ENCODE data around the gene ASTN2.

The ASTN2 gene

DNA sequence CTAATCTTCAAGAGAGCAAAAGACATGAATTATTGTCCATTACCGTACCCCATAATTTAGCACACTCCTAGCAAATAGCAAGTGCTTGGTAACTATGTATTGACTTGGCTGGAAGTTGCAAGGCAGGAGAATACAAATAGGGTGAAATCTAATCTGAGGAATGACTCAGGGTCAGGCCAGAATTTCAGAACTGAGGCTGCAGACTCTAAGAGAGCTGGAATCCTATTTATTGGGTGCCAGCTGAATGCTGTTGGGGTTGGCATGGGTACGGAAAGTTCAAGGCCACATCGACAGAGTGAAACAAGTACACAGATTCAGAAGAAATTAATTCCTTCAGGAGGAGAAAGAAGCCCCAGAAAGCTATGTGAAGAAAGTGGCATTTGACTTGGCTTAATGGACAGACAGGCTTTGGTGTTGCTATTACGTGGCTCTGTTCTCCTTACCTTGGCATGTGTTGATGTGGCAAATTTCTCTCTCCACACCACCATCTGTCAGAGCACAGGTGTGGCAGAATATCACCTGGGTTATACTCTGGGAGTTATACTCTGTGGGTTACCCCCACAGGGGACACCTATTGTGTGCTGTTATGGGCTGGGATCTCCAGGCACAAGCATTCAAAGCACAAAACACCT, 20.9 kb upstream of the ASTN2 start:
- no peak overlapping the region for H3K4me3 Mint-ChIP-seq
- DNase-seq (no peak), ATAC-seq (replicated peaks) (no peak)
- H3K4me1 Mint-ChIP-seq (ENCODE audit: low read depth in 2 of 2), result no peaks in the 10 kb centered on the region
- H3K9me3 Mint-ChIP-seq, result peaks cover 2 to 6% of the 10 kb centered on the region in 2 donors
- H3K27me3 Mint-ChIP-seq, result no peaks in the 10 kb centered on the region
- H3K27ac Mint-ChIP-seq, result no peak overlapping the region
- peaks cover 3% of the 10 kb centered on the region for H3K36me3 Mint-ChIP-seq (ENCODE audit: insufficient read depth)

DNA sequence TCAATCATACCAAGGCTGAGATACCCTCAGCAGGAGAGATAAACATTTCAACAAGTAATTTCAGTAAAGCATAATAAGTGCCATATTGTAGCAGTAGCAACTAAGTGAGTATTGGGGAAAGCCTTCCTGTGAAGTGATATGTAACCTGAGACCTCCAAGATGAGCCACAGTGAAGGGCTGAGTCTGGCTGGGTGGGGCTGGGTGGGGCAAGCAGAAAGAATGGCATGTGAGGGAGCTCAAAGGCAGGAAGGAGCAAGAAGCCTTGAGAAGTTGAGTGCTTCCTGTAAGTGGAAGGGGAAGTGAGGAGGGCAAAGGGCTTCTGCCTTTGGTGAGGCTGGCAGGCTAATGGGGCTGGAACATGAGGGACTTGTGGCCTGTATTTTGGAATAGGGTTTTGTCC, 19.7 kb upstream of the ASTN2 start:
- Mint-ChIP-seq H3K9me3 (peaks cover 2 to 6% of the 10 kb centered on the region in 2 donors), H3K27ac (no peak overlapping the region), H3K36me3 (ENCODE audit: insufficient read depth) (peaks cover 3% of the 10 kb centered on the region), H3K4me3 (no peak overlapping the region), H3K4me1 (ENCODE audit: low read depth in 2 of 2) (no peaks in the 10 kb centered on the region), H3K27me3 (no peaks in the 10 kb centered on the region)
- DNase-seq (no peak), ATAC-seq (replicated peaks) (no peak)

GRCh38 chr9:117430813-117431212, 16.0 kb upstream of the ASTN2 start:
- no peak for DNase-seq
- H3K4me1 Mint-ChIP-seq (ENCODE audit: low read depth in 2 of 2), result no peaks in the 10 kb centered on the region
- H3K4me3 Mint-ChIP-seq, result no peak overlapping the region
- H3K27me3 Mint-ChIP-seq, result no peaks in the 10 kb centered on the region
- H3K27ac Mint-ChIP-seq, result no peak overlapping the region
- H3K9me3 Mint-ChIP-seq, result peaks cover 2 to 6% of the 10 kb centered on the region in 2 donors
- no peak for ATAC-seq (replicated peaks)
- peaks cover 3% of the 10 kb centered on the region for H3K36me3 Mint-ChIP-seq (ENCODE audit: insufficient read depth)

- Mint-ChIP-seq H3K27ac (no peak overlapping the region), H3K36me3 (ENCODE audit: insufficient read depth) (no peaks in the 10 kb centered on the region), H3K4me3 (no peak overlapping the region), H3K9me3 (peaks cover 4 to 6% of the 10 kb centered on the region in 2 donors), H3K27me3 (no peaks in the 10 kb centered on the region), H3K4me1 (ENCODE audit: low read depth in 2 of 2) (no peaks in the 10 kb centered on the region)
- DNase-seq (no peak), ATAC-seq (replicated peaks) (no peak)
Measured at GRCh38 chr9:117427357-117427913, 12.6 kb upstream of the ASTN2 start.

DNA sequence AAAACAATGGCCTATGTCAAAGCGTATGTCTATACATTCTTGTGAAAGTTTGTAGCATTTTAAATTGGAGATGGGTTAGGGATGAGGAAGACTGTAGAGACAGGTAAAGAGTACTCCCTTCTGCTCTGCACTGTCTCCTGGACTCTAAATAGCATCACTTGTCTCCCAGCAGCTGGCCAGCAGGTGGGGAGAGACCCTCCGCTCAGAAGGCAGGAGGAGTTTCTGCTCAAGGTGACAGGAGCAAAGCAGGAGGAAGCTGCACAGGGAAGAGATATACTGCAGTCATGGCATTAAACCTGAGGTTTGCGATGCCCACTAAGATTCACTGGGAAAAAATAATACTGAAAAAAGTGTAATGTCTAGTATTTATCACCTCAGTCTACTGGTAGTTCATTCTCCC, 10.7 kb upstream of the ASTN2 start:
- no peaks in the 10 kb centered on the region for H3K4me1 Mint-ChIP-seq (ENCODE audit: low read depth in 2 of 2)
- H3K27me3 Mint-ChIP-seq, result no peaks in the 10 kb centered on the region
- no peak overlapping the region for H3K27ac Mint-ChIP-seq
- no peaks in the 10 kb centered on the region for H3K36me3 Mint-ChIP-seq (ENCODE audit: insufficient read depth)
- H3K9me3 Mint-ChIP-seq, result peaks cover 0 to 2% of the 10 kb centered on the region in 2 donors
- H3K4me3 Mint-ChIP-seq, result no peak overlapping the region
- DNase-seq (no peak), ATAC-seq (replicated peaks) (no peak)

DNA sequence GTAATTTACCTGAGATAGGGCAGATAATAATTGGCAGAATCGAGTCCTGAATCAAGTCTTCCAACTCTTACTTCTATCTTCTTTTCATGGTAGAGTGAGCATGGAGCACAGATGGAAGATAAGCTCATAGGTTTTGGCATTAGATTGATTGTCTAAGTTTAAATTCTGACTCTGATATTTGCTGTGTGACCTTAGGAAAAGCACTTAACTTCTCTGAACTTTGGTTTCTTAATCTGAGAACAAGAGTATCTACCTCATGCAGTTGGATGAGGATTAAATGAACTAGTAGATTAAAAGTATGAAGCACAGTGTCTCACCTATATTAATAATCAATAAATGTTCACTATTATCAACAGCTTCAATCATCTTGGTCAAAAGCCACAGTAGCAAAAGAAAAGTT, 9.4 kb upstream of the ASTN2 start:
- H3K27ac Mint-ChIP-seq, result no peak overlapping the region
- no peaks in the 10 kb centered on the region for H3K36me3 Mint-ChIP-seq (ENCODE audit: insufficient read depth)
- H3K4me1 Mint-ChIP-seq (ENCODE audit: low read depth in 2 of 2), result no peaks in the 10 kb centered on the region
- peaks cover 0 to 2% of the 10 kb centered on the region in 2 donors for H3K9me3 Mint-ChIP-seq
- DNase-seq, result no peak
- no peaks in the 10 kb centered on the region for H3K27me3 Mint-ChIP-seq
- no peak overlapping the region for H3K4me3 Mint-ChIP-seq
- no peak for ATAC-seq (replicated peaks)

GRCh38 chr9:117418111-117418510, 3.3 kb upstream of the ASTN2 start:
- Mint-ChIP-seq H3K27ac (no peak overlapping the region), H3K9me3 (no peaks in the 10 kb centered on the region)
- no peak for ATAC-seq (replicated peaks)

DNA sequence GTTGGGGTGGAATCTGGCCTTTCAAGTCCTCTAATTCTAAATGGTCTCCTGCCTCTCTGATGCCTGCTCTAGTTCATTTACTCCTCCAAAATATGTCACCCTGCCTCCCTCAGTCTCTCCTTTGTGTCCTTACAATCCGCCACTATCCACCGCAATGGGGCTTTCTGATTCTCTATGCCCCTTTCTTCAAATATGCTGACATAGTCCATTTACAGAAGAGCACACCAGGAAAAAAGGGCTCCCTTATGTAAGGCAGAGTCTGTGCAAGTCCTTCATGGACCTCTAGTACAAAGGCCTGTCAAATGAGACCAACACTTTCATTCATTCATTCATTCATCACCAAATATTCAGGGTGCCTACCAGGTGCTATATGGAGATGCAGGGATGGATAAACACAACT, 2.0 kb upstream of the ASTN2 start:
- peaks cover 20 to 23% of the 10 kb centered on the region in 2 donors for H3K27me3 Mint-ChIP-seq
- DNase-seq (no peak), ATAC-seq (replicated peaks) (no peak)
- no peaks in the 10 kb centered on the region for H3K36me3 Mint-ChIP-seq (ENCODE audit: insufficient read depth)
- no peak overlapping the region for H3K4me3 Mint-ChIP-seq
- H3K9me3 Mint-ChIP-seq, result no peaks in the 10 kb centered on the region
- no peaks in the 10 kb centered on the region for H3K4me1 Mint-ChIP-seq (ENCODE audit: low read depth in 2 of 2)
- H3K27ac Mint-ChIP-seq, result no peak overlapping the region

More at GRCh38 chr9:117418111-117418510, 3.3 kb upstream of the ASTN2 start:
- H3K36me3 Mint-ChIP-seq (ENCODE audit: insufficient read depth), result no peaks in the 10 kb centered on the region
- H3K4me3 Mint-ChIP-seq, result no peak overlapping the region
- peaks cover 9 to 10% of the 10 kb centered on the region in 2 donors for H3K27me3 Mint-ChIP-seq
- H3K4me1 Mint-ChIP-seq (ENCODE audit: low read depth in 2 of 2), result no peaks in the 10 kb centered on the region
- no peak for DNase-seq

GRCh38 chr9:117415358-117415914, 579 bp upstream of the ASTN2 start:
- H3K27ac Mint-ChIP-seq, result no peak overlapping the region

DNA sequence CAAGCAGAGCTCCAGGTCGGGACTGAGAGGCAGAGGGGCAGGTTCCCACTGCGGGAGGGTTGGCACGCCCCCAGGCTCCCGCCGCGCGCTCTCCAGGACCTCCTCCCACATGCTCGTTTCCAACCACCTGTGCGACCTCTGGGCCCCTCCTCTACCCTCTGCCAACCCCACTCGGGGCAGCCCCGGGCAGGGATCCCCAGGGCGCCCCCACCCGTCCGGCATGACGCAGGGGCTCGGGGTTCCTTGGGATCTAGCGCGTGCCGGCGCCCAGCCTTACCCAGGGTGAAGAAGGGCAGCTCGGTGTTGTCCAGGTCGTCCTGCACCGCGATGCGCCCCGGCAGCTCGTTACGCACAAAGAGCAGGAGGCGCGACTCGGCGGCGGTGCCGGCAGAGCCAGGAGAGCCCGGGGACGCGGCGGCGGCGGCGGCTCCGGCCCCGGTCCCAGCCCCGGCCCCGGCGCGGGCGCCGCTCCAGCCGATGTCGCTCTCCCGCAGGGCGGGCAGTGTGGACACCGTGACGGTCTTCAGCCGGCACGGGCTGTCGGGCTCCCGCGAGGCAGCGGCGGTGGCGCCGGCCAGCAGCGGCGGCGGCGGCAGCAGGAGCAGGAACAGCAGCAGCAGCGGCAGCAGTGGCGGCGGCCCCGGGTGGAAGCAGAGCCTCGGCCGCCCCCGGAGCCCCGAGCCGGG, 494 bp downstream of the ASTN2 start:
- Mint-ChIP-seq H3K4me3 (no peak overlapping the region), H3K4me1 (ENCODE audit: low read depth in 2 of 2) (no peaks in the 10 kb centered on the region), H3K9me3 (peaks cover 4 to 9% of the 10 kb centered on the region in 2 donors), H3K27me3 (peaks cover 30 to 31% of the 10 kb centered on the region in 2 donors), H3K36me3 (ENCODE audit: insufficient read depth) (no peaks in the 10 kb centered on the region), H3K27ac (no peak overlapping the region)
- ATAC-seq (replicated peaks) (no peak), DNase-seq (no peak)

More at GRCh38 chr9:117415358-117415914, 579 bp upstream of the ASTN2 start:
- peaks cover 23 to 30% of the 10 kb centered on the region in 2 donors for H3K27me3 Mint-ChIP-seq
- no peaks in the 10 kb centered on the region for H3K9me3 Mint-ChIP-seq
- no peaks in the 10 kb centered on the region for H3K36me3 Mint-ChIP-seq (ENCODE audit: insufficient read depth)
- H3K4me3 Mint-ChIP-seq, result no peak overlapping the region
- DNase-seq (no peak), ATAC-seq (replicated peaks) (no peak)
- H3K4me1 Mint-ChIP-seq (ENCODE audit: low read depth in 2 of 2), result no peaks in the 10 kb centered on the region

GRCh38 chr9:117413346-117414219, 1.3 kb downstream of the ASTN2 start:
- peaks cover 30 to 31% of the 10 kb centered on the region in 2 donors for H3K27me3 Mint-ChIP-seq
- no peaks in the 10 kb centered on the region for H3K4me1 Mint-ChIP-seq (ENCODE audit: low read depth in 2 of 2)
- no peaks in the 10 kb centered on the region for H3K36me3 Mint-ChIP-seq (ENCODE audit: insufficient read depth)
- H3K9me3 Mint-ChIP-seq, result peaks cover 4 to 9% of the 10 kb centered on the region in 2 donors
- no peak overlapping the region for H3K27ac Mint-ChIP-seq
- no peak for DNase-seq
- no peak overlapping the region for H3K4me3 Mint-ChIP-seq
- ATAC-seq (replicated peaks), result no peak

DNA sequence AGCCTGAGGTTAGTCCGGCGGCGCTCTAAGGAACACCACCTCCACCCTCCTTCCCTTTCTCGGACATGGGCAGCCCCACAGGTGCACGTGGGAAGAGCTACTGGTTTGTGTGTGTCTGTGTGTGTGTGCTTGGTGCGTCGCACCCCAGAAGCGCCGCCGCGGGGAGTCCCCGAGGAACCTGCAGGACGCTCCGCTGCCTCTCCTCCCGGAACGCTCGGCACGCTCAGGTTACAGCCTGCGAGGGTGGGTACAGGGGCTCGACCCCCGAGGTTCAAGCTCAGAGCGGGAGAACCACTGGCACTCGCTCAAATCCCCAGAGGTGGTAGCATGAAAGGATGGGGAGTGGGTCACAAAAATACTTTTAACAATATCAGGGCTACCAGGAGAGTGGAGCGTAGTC, 2.0 kb downstream of the ASTN2 start:
- DNase-seq (no peak), ATAC-seq (replicated peaks) (no peak)
- Mint-ChIP-seq H3K27me3 (peaks cover 30 to 31% of the 10 kb centered on the region in 2 donors), H3K4me1 (ENCODE audit: low read depth in 2 of 2) (no peaks in the 10 kb centered on the region), H3K27ac (no peak overlapping the region), H3K36me3 (ENCODE audit: insufficient read depth) (no peaks in the 10 kb centered on the region), H3K4me3 (no peak overlapping the region), H3K9me3 (peaks cover 4 to 9% of the 10 kb centered on the region in 2 donors)
